ENCODE measurements around the gene MEF2A.
A peak's percentile ranks its signal among the peaks of the same experiment; 100 is the strongest.

MEF2A gene

GRCh38 chr15:99682455-99682854 lies 116.7 kb downstream of the MEF2A start:
- H3K4me3 ChIP-seq (ENCODE audit: low read depth, low read length): no peak overlapping the region
- CTCF ChIA-PET: interaction anchor here (0.9 to 2.1 kb wide), 2 partner anchors 10 to 22 kb away, joined by 4 to 10 read pairs; no protein-coding TSS in a partner anchor
- H3K4me1 ChIP-seq (ENCODE audit: control insufficient read depth, insufficient read depth, low read length): peaks cover 12% of the 10 kb centered on the region
- POLR2A ChIA-PET: no interaction called here
- TF ChIP-seq ZNF10 (tag by site-specific recombination; IDR thresholded peaks at IDR 0.05) (no peak), ZNF292 (tag by site-specific recombination; IDR thresholded peaks at IDR 0.05; ENCODE audit: borderline replicate concordance, low read depth) (no peak), ZSCAN18 (tag by site-specific recombination; IDR thresholded peaks at IDR 0.05) (no peak), ZNF513 (tag by site-specific recombination; IDR thresholded peaks at IDR 0.05) (no peak), MYNN (tag by site-specific recombination; IDR thresholded peaks at IDR 0.05; ENCODE audit: borderline replicate concordance) (no peak), ZNF24 (tag by site-specific recombination; IDR thresholded peaks at IDR 0.05) (no peak), SP7 (tag by site-specific recombination; IDR thresholded peaks at IDR 0.05) (0 out of 2 replicates have a peak, but pooled peaks have one; percentile 9), ZNF664 (tag by site-specific recombination; IDR thresholded peaks at IDR 0.05) (peak; percentile 43; the same call in 1 of the 2 replicates), PRDM2 (tag by site-specific recombination; IDR thresholded peaks at IDR 0.05; ENCODE audit: borderline replicate concordance) (no peak), ZBTB20 (tag by site-specific recombination; IDR thresholded peaks at IDR 0.05) (no peak), PRDM6 (tag by site-specific recombination; IDR thresholded peaks at IDR 0.05) (peak; percentile 78), GFI1B (tag by site-specific recombination; IDR thresholded peaks at IDR 0.05) (no peak), ZNF558 (tag by site-specific recombination; IDR thresholded peaks at IDR 0.05) (0 out of 2 replicates have a peak, but pooled peaks have one; percentile 13), ZNF335 (tag by site-specific recombination; conservative IDR thresholded peaks at IDR 0.05) (no peak), ZNF660 (tag by site-specific recombination; IDR thresholded peaks at IDR 0.05) (0 out of 2 replicates have a peak, but pooled peaks have one; percentile 17), ZBTB49 (tag by site-specific recombination; IDR thresholded peaks at IDR 0.05; ENCODE audit: low read depth) (no peak)
- H3K9me3 ChIP-seq (ENCODE audit: control insufficient read depth, insufficient read depth, low read depth, low read length): no peaks in the 10 kb centered on the region
- H3K27ac ChIP-seq (ENCODE audit: extremely low read depth, low read depth, low read length): no peak overlapping the region
- peaks cover 19 to 28% of the 10 kb centered on the region in 2 experiments for H3K36me3 ChIP-seq (ENCODE audit: control insufficient read depth in 2 of 2, insufficient read depth in 1 of 2, low read length in 2 of 2)

All from HEK293 (cell line).